GM06990 (cell line): Measurements from ENCODE around the gene ZNF32.

Experiments
- DNase-seq: peaks from one replicate; pipeline ENCODE4 v3.0.0-alpha.2; 2011; ENCODE audit not compliant: insufficient read length; ENCODE audit errors: extremely low read depth
- H3K27me3 ChIP-seq: replicated peaks from 2 replicates; pipeline ENCODE4 v1.6.0; 2011; ENCODE audit warnings: low read length; ENCODE audit not compliant: control insufficient read depth, insufficient read depth
- H3K36me3 ChIP-seq: 2 replicates; pipeline ENCODE4 v1.5.1; 2011; ENCODE audit warnings: low read length; ENCODE audit not compliant: control insufficient read depth, insufficient read depth
- H3K4me3 ChIP-seq: replicated peaks from 2 replicates; pipeline ENCODE4 v1.5.1; 2011; ENCODE audit warnings: low read depth, mild to moderate bottlenecking, control low read depth, low read length
- CTCF ChIP-seq: IDR thresholded peaks from 2 replicates; pipeline ENCODE4 v1.5.1; 2011; ENCODE audit warnings: low read length, control low read depth, mild to moderate bottlenecking, inconsistent platforms; ENCODE audit not compliant: insufficient read depth, poor library complexity, severe bottlenecking

ZNF32 gene

GRCh38 chr10:43679509-43679908 is 30.8 kb upstream of the ZNF32 start:
- TF ChIP-seq CTCF: no peak
- no peak overlapping the region for H3K4me3 ChIP-seq
- no peaks in the 10 kb centered on the region for H3K36me3 ChIP-seq
- DNase-seq: no peak
- H3K27me3 ChIP-seq: no peaks in the 10 kb centered on the region

GRCh38 chr10:43678654-43679053 is 30.0 kb upstream of the ZNF32 start:
- DNase-seq: no peak
- H3K4me3 ChIP-seq: no peak overlapping the region
- no peak for TF ChIP-seq CTCF
- no peaks in the 10 kb centered on the region for H3K27me3 ChIP-seq
- no peaks in the 10 kb centered on the region for H3K36me3 ChIP-seq

- no peak for TF ChIP-seq CTCF
- no peak for DNase-seq
- Histone ChIP-seq H3K4me3 (no peak overlapping the region), H3K27me3 (no peaks in the 10 kb centered on the region; the same call in 1 of the 2 replicates), H3K36me3 (no peaks in the 10 kb centered on the region)
Observed at GRCh38 chr10:43676901-43677300, 28.2 kb upstream of the ZNF32 start.

- TF ChIP-seq CTCF: no peak
- DNase-seq: no peak
- Histone ChIP-seq H3K27me3 (no peaks in the 10 kb centered on the region; the same call in 1 of the 2 replicates), H3K36me3 (no peaks in the 10 kb centered on the region), H3K4me3 (no peak overlapping the region)
Observed at GRCh38 chr10:43676331-43676730, 27.6 kb upstream of the ZNF32 start.

- Histone ChIP-seq H3K27me3 (no peaks in the 10 kb centered on the region; the same call in 1 of the 2 replicates), H3K4me3 (no peak overlapping the region), H3K36me3 (no peaks in the 10 kb centered on the region)
- DNase-seq: no peak
- no peak for TF ChIP-seq CTCF
Observed at GRCh38 chr10:43674553-43675210, 26.0 kb upstream of the ZNF32 start.

GRCh38 chr10:43673471-43673870 is 24.8 kb upstream of the ZNF32 start:
- DNase-seq: no peak
- no peaks in the 10 kb centered on the region; the same call in none of the 2 replicates for H3K27me3 ChIP-seq
- TF ChIP-seq CTCF: no peak
- no peak overlapping the region for H3K4me3 ChIP-seq
- H3K36me3 ChIP-seq: no peaks in the 10 kb centered on the region
